Fibroblast of lung (primary cell): ENCODE measurements around the gene ABCG8.

ENCODE experiments used
- EZH2 ChIP-seq: IDR thresholded peaks from 2 replicates; pipeline ENCODE4 v1.5.1; 2012; ENCODE audit warnings: low read length, control low read depth, mild to moderate bottlenecking; ENCODE audit errors: missing control alignments
- TF ChIP-seq, protein P1 (sequence below), 2 donors: IDR thresholded peaks in 1 of 2; conservative IDR thresholded peaks in 1 of 2; 1 replicate in 1 of 2; 2 replicates in 1 of 2; pipeline ENCODE4 v1.5.1; 2011 to 2012; ENCODE audit warnings: low read length in 2 of 2, control low read depth in 1 of 2, inconsistent platforms in 1 of 2, low read depth in 1 of 2, mild to moderate bottlenecking in 1 of 2

DNA sequence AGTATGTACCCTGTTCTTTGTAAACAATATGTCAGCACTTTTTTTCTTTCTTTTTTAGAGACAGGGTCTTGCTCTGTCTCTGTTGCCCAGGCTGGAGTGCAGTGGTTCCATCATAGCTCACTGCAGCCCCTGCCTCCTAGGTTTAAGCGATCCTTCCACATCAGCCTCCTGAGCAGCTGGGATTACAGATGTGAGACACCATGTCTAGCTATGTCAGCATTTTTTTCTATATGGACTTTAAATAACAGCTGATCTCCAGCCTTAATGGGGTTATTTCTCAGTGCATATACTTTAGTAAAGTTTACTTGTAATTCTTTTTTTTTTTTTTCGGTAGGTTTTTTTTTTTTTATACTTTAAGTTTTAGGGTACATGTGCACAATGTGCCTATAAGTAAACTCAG, 26.8 kb upstream of the ABCG8 start:
- TF ChIP-seq, protein P1, sequence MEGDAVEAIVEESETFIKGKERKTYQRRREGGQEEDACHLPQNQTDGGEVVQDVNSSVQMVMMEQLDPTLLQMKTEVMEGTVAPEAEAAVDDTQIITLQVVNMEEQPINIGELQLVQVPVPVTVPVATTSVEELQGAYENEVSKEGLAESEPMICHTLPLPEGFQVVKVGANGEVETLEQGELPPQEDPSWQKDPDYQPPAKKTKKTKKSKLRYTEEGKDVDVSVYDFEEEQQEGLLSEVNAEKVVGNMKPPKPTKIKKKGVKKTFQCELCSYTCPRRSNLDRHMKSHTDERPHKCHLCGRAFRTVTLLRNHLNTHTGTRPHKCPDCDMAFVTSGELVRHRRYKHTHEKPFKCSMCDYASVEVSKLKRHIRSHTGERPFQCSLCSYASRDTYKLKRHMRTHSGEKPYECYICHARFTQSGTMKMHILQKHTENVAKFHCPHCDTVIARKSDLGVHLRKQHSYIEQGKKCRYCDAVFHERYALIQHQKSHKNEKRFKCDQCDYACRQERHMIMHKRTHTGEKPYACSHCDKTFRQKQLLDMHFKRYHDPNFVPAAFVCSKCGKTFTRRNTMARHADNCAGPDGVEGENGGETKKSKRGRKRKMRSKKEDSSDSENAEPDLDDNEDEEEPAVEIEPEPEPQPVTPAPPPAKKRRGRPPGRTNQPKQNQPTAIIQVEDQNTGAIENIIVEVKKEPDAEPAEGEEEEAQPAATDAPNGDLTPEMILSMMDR (conservative IDR thresholded peaks at IDR 0.05 in 1 of 2, IDR thresholded peaks at IDR 0.05 in 1 of 2; ENCODE audit: low read depth in 1 of 2, low read length in 2 of 2): no peak
- TF ChIP-seq EZH2: no peak
